ENCODE results near the gene ZNF81.
"Not testable (repeated sequence)": the region's sequence is repeated elsewhere in the genome, so short reads cannot be mapped to it uniquely, and the experiment has no call there.

ZNF81 gene

GRCh38 chrX:47956016-47956415, 119.3 kb downstream of the ZNF81 start:
- TF ChIP-seq TAF1 (IDR thresholded peaks at IDR 0.05; ENCODE audit: borderline replicate concordance, low read depth, low read length), result no peak
- TF ChIP-seq POLR2AphosphoS5 (IDR thresholded peaks at IDR 0.05; ENCODE audit: low read depth, low read length), result no peak
- FAIRE-seq, result no peak
- no peak for DNase-seq (ENCODE audit: insufficient read length)

GRCh38 chrX:47958206-47958605, 121.5 kb downstream of the ZNF81 start:
- not testable (repeated sequence) for FAIRE-seq; DNase-seq (ENCODE audit: insufficient read length)

DNA sequence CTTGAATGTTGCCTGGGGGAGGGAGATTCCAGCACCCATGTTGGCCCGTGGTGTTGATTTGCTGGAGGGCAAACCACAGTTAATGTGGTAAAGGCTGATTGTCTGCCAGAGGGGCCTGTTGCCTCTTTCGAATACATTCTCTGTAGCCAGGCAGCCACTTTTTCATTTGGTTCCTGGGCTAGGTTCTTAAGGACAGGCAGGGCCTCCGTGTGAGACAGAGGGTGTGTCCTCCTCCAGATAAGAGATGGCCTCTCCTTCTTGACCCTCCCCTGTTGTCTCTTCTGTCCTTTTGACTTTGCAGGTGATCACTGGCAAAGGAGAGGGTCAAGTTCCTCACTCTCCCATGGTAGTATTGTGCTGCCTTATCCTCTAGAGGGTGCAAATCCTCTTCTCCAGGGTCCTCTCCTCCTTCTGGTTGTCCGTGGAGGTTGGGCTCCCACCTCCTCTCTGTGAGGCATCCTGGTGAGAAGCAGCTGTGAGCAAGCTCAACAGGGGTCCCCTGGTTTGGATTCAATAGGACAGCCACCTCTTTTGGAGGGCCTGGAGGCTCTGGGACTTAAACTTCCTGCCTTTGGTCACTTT, 122.2 kb downstream of the ZNF81 start:
- no peak for FAIRE-seq
- TF ChIP-seq POLR2A (IDR thresholded peaks at IDR 0.05; ENCODE audit: low read depth, low read length) (no peak), POLR2AphosphoS5 (IDR thresholded peaks at IDR 0.05; ENCODE audit: low read depth, low read length) (no peak), TAF1 (IDR thresholded peaks at IDR 0.05; ENCODE audit: borderline replicate concordance, low read depth, low read length) (no peak)
- DNase-seq (ENCODE audit: insufficient read length), result no peak

DNA sequence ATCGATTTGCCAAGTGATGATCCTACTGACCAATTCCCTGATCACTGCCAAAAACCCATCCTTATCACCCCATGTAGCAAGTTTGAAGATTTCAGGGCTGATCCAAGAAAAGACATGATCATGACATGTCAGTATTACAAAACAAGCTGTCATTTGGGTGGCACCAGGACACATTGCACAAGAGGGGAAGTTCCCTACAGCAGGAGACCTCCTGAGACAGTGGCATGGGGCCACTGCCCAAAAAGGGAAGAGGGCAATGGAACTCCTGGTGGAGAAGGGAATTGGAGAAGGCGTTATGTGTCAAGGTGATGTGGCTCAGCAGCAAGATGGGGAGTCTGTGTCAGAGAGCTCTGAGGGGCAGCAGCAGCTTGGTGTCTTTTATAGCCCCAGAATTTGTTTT, 123.7 kb downstream of the ZNF81 start:
- FAIRE-seq, result no peak
- no peak for DNase-seq (ENCODE audit: insufficient read length)
- no peak for TF ChIP-seq TAF1 (IDR thresholded peaks at IDR 0.05; ENCODE audit: borderline replicate concordance, low read depth, low read length)
- TF ChIP-seq POLR2A (IDR thresholded peaks at IDR 0.05; ENCODE audit: low read depth, low read length), result no peak
- no peak for TF ChIP-seq POLR2AphosphoS5 (IDR thresholded peaks at IDR 0.05; ENCODE audit: low read depth, low read length)

DNA sequence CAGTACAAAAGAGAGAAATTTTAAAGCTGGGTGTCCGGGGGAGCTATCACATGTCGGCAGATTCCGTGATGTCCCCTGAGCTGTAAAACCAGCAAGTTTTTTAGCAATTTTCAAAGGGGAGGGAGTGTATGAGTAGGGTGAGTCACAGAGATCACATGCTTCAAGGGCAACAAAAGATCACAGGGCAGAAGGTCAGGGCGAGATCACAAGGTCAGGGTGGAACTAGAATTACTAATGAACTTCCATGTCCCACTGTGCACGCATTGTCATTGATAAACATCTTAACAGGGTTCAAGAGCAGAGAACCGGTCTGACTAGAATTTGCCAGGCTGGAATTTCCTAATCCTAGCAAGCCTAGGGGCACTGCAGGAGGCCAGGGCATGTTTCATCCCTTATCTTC, 125.1 kb downstream of the ZNF81 start:
- DNase-seq (ENCODE audit: insufficient read length); FAIRE-seq: not testable (repeated sequence)

- FAIRE-seq; DNase-seq (ENCODE audit: insufficient read length): not testable (repeated sequence)
Observed at GRCh38 chrX:47965526-47965925, 128.8 kb downstream of the ZNF81 start.
